Breast epithelium (tissue), 4 donors: Measurements from ENCODE around the gene HABP2. TPM values are rescaled to one million over a fixed set of nuclear protein-coding genes. Genes with fewer than 3 reads are reported as not detected.

Source experiments
- DNase-seq, 2 donors: peaks; one replicate each; pipeline ENCODE4 v3.0.0-alpha.2; 2019; ENCODE audit warnings: low spot score in 2 of 2
- H3K27ac ChIP-seq, 2 donors: fragments of 200-600 bp; sonication (generic) in 1 of 2; one replicate each; pipeline ENCODE4 v1.5.1; 2016 to 2019; ENCODE audit warnings: mild to moderate bottlenecking in 1 of 2
- H3K27me3 ChIP-seq, 2 donors: fragments of 200-600 bp; sonication (generic) in 1 of 2; one replicate each; pipeline versions ENCODE4 v1.5.1 to v1.6.0; 2017 to 2019; ENCODE audit warnings: control low read depth in 1 of 2, mild to moderate bottlenecking in 1 of 2
- H3K36me3 ChIP-seq: fragments of 200-600 bp; one replicate; pipeline ENCODE4 v1.5.1; 2019
- H3K4me1 ChIP-seq, 2 donors: fragments of 200-600 bp; sonication (generic); one replicate each; pipeline ENCODE4 v1.5.1; 2016 to 2019; ENCODE audit warnings: control low read depth in 1 of 2
- H3K4me3 ChIP-seq, 3 donors: fragments of 200-600 bp; sonication (generic); 1 replicate in 2 of 3; 2 replicates in 1 of 3; pipeline ENCODE4 v1.5.1; 2016 to 2019; ENCODE audit warnings: mild to moderate bottlenecking in 3 of 3, moderate library complexity in 2 of 3
- H3K9me3 ChIP-seq, 2 donors: fragments of 200-600 bp; sonication (generic) in 1 of 2; one replicate each; pipeline ENCODE4 v1.5.1; 2016 to 2019; ENCODE audit warnings: control low read depth in 1 of 2
- POLR2A ChIP-seq: fragments of 450-650 bp; IDR thresholded peaks from one replicate; pipeline ENCODE4 v1.6.1; 2016; ENCODE audit warnings: antibody characterized with exemption, mild to moderate bottlenecking, moderate library complexity
- POLR2AphosphoS5 ChIP-seq, 3 donors: sonication (generic); formaldehyde crosslinking; IDR thresholded peaks; one replicate each; pipeline ENCODE4 v1.6.1; 2017; ENCODE audit warnings: antibody characterized with exemption in 3 of 3
- intact Hi-C: fragments of 100-400 bp; cut with DNase I; formaldehyde crosslinking; loops from one replicate; pipeline ENCODE4 v1.15.1; 2023; ENCODE audit warnings: low total_unique reads
- total RNA-seq, 3 donors: library from RNA; depleted of rRNA; stranded (reverse); fragments of >200 nt; gene quantifications; one replicate each; pipeline ENCODE4 v1.1.0, GENCODE V29; 2016
- TF ChIP-seq, protein P1 (sequence below), 3 donors: fragments of 450-650 bp; IDR thresholded peaks; one replicate each; pipeline ENCODE4 v1.5.1; 2016 to 2017; ENCODE audit warnings: antibody characterized with exemption in 3 of 3, mild to moderate bottlenecking in 3 of 3, moderate library complexity in 3 of 3

The HABP2 gene
- total RNA-seq, 3 donors from 2014 or later = 0.29 to 0.66 TPM; not detected in 1

- TF ChIP-seq POLR2A = no peak
- no peak for TF ChIP-seq POLR2AphosphoS5 (IDR thresholded peaks at IDR 0.05)
- TF ChIP-seq, protein P1, sequence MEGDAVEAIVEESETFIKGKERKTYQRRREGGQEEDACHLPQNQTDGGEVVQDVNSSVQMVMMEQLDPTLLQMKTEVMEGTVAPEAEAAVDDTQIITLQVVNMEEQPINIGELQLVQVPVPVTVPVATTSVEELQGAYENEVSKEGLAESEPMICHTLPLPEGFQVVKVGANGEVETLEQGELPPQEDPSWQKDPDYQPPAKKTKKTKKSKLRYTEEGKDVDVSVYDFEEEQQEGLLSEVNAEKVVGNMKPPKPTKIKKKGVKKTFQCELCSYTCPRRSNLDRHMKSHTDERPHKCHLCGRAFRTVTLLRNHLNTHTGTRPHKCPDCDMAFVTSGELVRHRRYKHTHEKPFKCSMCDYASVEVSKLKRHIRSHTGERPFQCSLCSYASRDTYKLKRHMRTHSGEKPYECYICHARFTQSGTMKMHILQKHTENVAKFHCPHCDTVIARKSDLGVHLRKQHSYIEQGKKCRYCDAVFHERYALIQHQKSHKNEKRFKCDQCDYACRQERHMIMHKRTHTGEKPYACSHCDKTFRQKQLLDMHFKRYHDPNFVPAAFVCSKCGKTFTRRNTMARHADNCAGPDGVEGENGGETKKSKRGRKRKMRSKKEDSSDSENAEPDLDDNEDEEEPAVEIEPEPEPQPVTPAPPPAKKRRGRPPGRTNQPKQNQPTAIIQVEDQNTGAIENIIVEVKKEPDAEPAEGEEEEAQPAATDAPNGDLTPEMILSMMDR (IDR thresholded peaks at IDR 0.05) = no peak
- Histone ChIP-seq H3K36me3 (no peaks in the 10 kb centered on the region), H3K4me1 (no peaks in the 10 kb centered on the region), H3K27ac (no peak overlapping the region), H3K27me3 (no peaks in the 10 kb centered on the region), H3K9me3 (no peaks in the 10 kb centered on the region), H3K4me3 (no peak overlapping the region)
- intact Hi-C loops = no loop called here
- no peak for DNase-seq
Observed at GRCh38 chr10:113610631-113611601, 58.1 kb downstream of the HABP2 start.

DNA sequence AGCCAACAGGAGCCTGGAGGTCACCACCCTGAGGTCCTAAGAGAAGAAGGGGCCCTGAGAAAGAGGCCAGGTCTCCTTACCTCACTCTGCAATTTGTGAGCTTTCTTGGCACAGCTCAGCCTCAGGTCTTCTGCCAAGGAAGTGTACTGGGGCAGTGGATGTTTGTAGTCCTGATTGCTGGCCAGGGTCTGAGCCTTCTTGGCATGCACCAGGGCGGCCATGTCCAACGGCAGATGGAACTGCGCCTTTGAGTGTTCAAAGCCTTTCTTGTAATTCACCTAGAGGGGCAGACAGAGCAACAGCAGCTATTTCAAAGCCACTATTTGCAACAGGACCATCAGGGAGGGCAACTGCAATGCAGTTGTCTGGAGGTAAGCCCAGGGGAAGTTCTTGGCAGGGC lies 59.3 kb downstream of the HABP2 start:
- no peaks in the 10 kb centered on the region for H3K4me1 ChIP-seq
- H3K27ac ChIP-seq = no peak overlapping the region
- TF ChIP-seq POLR2AphosphoS5 (IDR thresholded peaks at IDR 0.05) (no peak), POLR2A (no peak)
- TF ChIP-seq, protein P1 (IDR thresholded peaks at IDR 0.05) = no peak
- no peaks in the 10 kb centered on the region for H3K36me3 ChIP-seq
- no peaks in the 10 kb centered on the region for H3K9me3 ChIP-seq
- H3K27me3 ChIP-seq = no peaks in the 10 kb centered on the region
- no peak overlapping the region for H3K4me3 ChIP-seq
- intact Hi-C loops = no loop called here
- DNase-seq = peak in 1 of 2 donors; percentile 26

- no peak for TF ChIP-seq POLR2A
- TF ChIP-seq, protein P1 (IDR thresholded peaks at IDR 0.05) = no peak
- TF ChIP-seq POLR2AphosphoS5 (IDR thresholded peaks at IDR 0.05) = no peak
- H3K4me3 ChIP-seq = no peak overlapping the region
Observed at GRCh38 chr10:113613427-113613826, 60.6 kb downstream of the HABP2 start.

GRCh38 chr10:113613977-113614690 lies 61.3 kb downstream of the HABP2 start:
- no peaks in the 10 kb centered on the region for H3K36me3 ChIP-seq
- intact Hi-C loops = no loop called here
- H3K27me3 ChIP-seq = peaks cover 0 to 5% of the 10 kb centered on the region in 2 donors
- no peaks in the 10 kb centered on the region for H3K4me1 ChIP-seq
- H3K9me3 ChIP-seq = no peaks in the 10 kb centered on the region
- TF ChIP-seq POLR2A = no peak
- TF ChIP-seq, protein P1 (IDR thresholded peaks at IDR 0.05) = no peak
- no peak for TF ChIP-seq POLR2AphosphoS5 (IDR thresholded peaks at IDR 0.05)
- no peak for DNase-seq
- no peak overlapping the region for H3K27ac ChIP-seq
- H3K4me3 ChIP-seq = no peak overlapping the region

More at GRCh38 chr10:113613427-113613826, 60.6 kb downstream of the HABP2 start:
- no peaks in the 10 kb centered on the region for H3K27me3 ChIP-seq
- intact Hi-C loops = no loop called here
- H3K36me3 ChIP-seq = no peaks in the 10 kb centered on the region
- DNase-seq = no peak
- H3K4me1 ChIP-seq = no peaks in the 10 kb centered on the region
- H3K9me3 ChIP-seq = no peaks in the 10 kb centered on the region
- H3K27ac ChIP-seq = no peak overlapping the region
